Fibroblast of lung (primary cell): ENCODE results near the gene CORO2A. TPM values are rescaled to one million over a fixed set of nuclear protein-coding genes. Genes with fewer than 3 reads are reported as not detected.

Experiments
- DNase-seq, 2 donors: peaks; one replicate each; pipeline versions ENCODE4 v3.0.0 to v3.0.0-alpha.2; 2010; ENCODE audit warnings: low read depth in 2 of 2
- H2AFZ ChIP-seq: 2 replicates; pipeline ENCODE4 v1.5.1; 2012; ENCODE audit warnings: low read length, control low read depth, inconsistent platforms
- H3K27ac ChIP-seq: 2 replicates; pipeline ENCODE4 v1.5.1; 2011; ENCODE audit warnings: low read length, control low read depth; ENCODE audit not compliant: insufficient read depth
- H3K27me3 ChIP-seq: 2 replicates; pipeline ENCODE4 v1.5.1; 2011; ENCODE audit warnings: mild to moderate bottlenecking, low read length; ENCODE audit not compliant: control insufficient read depth, insufficient read depth
- H3K36me3 ChIP-seq: 2 replicates; pipeline ENCODE4 v1.5.1; 2011; ENCODE audit warnings: low read length; ENCODE audit not compliant: control insufficient read depth, insufficient read depth
- H3K4me1 ChIP-seq: 2 replicates; pipeline ENCODE4 v1.5.1; 2011; ENCODE audit warnings: low read length; ENCODE audit not compliant: control insufficient read depth, insufficient read depth; ENCODE audit errors: extremely low read depth
- H3K4me2 ChIP-seq: 2 replicates; pipeline ENCODE4 v1.5.1; 2011; ENCODE audit warnings: low read length, control low read depth; ENCODE audit not compliant: insufficient read depth; ENCODE audit errors: extremely low read depth
- H3K4me3 ChIP-seq, 4 experiments: fragments of 200-600 bp in 1 of 4; sonication (generic) in 1 of 4; replicated peaks in 1 of 4; 2 replicates each; pipeline ENCODE4 v1.5.1; 2011 to 2016; ENCODE audit warnings: low read length in 4 of 4, low read depth in 3 of 4, mild to moderate bottlenecking in 3 of 4, control low read depth in 2 of 4, inconsistent platforms in 1 of 4, mixed read lengths in 1 of 4; ENCODE audit not compliant: insufficient read depth in 1 of 4; ENCODE audit errors: control extremely low read depth in 1 of 4
- H3K79me2 ChIP-seq: 2 replicates; pipeline ENCODE4 v1.5.1; 2012; ENCODE audit warnings: mild to moderate bottlenecking, low read length, inconsistent platforms; ENCODE audit not compliant: control insufficient read depth, insufficient read depth
- H3K9ac ChIP-seq: 2 replicates; pipeline ENCODE4 v1.5.1; 2011; ENCODE audit warnings: mild to moderate bottlenecking, low read length, control low read depth; ENCODE audit not compliant: insufficient read depth
- H3K9me3 ChIP-seq: 2 replicates; pipeline ENCODE4 v1.5.1; 2012; ENCODE audit warnings: low read depth, low read length; ENCODE audit not compliant: control insufficient read depth, insufficient read depth
- H4K20me1 ChIP-seq: 2 replicates; pipeline ENCODE4 v1.5.1; 2011; ENCODE audit warnings: low read length; ENCODE audit not compliant: control insufficient read depth, insufficient read depth; ENCODE audit errors: extremely low read depth
- EZH2 ChIP-seq: IDR thresholded peaks from 2 replicates; pipeline ENCODE4 v1.5.1; 2012; ENCODE audit warnings: low read length, control low read depth, mild to moderate bottlenecking; ENCODE audit errors: missing control alignments
- polyA plus RNA-seq, 2 donors: library from polyadenylated mRNA; depleted of rRNA in 1 of 2; stranded (reverse) in 1 of 2; unstranded in 1 of 2; fragments of >200 nt; gene quantifications; 2 replicates each; pipeline ENCODE4 v1.2.1, GENCODE V29; 2011 to 2012; ENCODE audit warnings: missing spikeins in 1 of 2
- total RNA-seq: library from RNA; depleted of rRNA; stranded (reverse); fragments of >200 nt; gene quantifications from 2 replicates; pipeline ENCODE4 v1.2.1, GENCODE V29; 2014
- TF ChIP-seq, protein P1 (sequence below), 2 donors: IDR thresholded peaks in 1 of 2; conservative IDR thresholded peaks in 1 of 2; 1 replicate in 1 of 2; 2 replicates in 1 of 2; pipeline ENCODE4 v1.5.1; 2011 to 2012; ENCODE audit warnings: low read length in 2 of 2, control low read depth in 1 of 2, inconsistent platforms in 1 of 2, low read depth in 1 of 2, mild to moderate bottlenecking in 1 of 2

Gene CORO2A
- total and polyA plus RNA-seq, 2 donors (not counting 1 experiment from before 2014, with no cell fraction given) = 0.11 to 0.50 TPM

DNA sequence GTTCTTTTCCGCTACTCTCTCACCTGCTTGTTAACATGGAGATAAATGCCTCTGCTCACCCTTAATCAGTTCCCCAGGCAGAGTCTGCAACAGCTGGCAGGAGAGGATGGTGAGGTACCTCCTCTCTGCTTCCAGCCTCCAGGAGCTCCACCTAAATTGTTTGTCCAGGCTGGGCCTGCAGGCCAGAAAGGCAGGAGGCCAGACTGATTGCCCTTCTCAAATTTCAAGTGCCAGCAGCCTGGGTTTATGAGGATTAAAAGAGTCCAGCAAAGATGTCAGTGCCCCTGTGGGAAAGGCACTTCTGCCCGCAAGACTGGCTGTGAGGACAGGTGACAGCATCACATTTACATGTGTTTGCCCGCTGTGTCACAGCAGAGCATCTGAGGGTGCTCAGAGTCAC, 19.8 kb downstream of the CORO2A start:
- peak in 1 of 2 donors; percentile 9 for DNase-seq
- Histone ChIP-seq H3K27me3 (peaks cover 8% of the 10 kb centered on the region), H3K4me3 (no peak overlapping the region), H3K4me2 (no peak overlapping the region), H3K9me3 (no peaks in the 10 kb centered on the region), H3K36me3 (no peaks in the 10 kb centered on the region), H3K9ac (no peak overlapping the region), H2AFZ (no peak overlapping the region), H4K20me1 (no peaks in the 10 kb centered on the region), H3K4me1 (no peaks in the 10 kb centered on the region), H3K79me2 (no peaks in the 10 kb centered on the region), H3K27ac (no peak overlapping the region)
- TF ChIP-seq EZH2 = no peak
- TF ChIP-seq, protein P1, sequence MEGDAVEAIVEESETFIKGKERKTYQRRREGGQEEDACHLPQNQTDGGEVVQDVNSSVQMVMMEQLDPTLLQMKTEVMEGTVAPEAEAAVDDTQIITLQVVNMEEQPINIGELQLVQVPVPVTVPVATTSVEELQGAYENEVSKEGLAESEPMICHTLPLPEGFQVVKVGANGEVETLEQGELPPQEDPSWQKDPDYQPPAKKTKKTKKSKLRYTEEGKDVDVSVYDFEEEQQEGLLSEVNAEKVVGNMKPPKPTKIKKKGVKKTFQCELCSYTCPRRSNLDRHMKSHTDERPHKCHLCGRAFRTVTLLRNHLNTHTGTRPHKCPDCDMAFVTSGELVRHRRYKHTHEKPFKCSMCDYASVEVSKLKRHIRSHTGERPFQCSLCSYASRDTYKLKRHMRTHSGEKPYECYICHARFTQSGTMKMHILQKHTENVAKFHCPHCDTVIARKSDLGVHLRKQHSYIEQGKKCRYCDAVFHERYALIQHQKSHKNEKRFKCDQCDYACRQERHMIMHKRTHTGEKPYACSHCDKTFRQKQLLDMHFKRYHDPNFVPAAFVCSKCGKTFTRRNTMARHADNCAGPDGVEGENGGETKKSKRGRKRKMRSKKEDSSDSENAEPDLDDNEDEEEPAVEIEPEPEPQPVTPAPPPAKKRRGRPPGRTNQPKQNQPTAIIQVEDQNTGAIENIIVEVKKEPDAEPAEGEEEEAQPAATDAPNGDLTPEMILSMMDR (conservative IDR thresholded peaks at IDR 0.05 in 1 of 2, IDR thresholded peaks at IDR 0.05 in 1 of 2; ENCODE audit: low read depth in 1 of 2, low read length in 2 of 2) = no peak

DNA sequence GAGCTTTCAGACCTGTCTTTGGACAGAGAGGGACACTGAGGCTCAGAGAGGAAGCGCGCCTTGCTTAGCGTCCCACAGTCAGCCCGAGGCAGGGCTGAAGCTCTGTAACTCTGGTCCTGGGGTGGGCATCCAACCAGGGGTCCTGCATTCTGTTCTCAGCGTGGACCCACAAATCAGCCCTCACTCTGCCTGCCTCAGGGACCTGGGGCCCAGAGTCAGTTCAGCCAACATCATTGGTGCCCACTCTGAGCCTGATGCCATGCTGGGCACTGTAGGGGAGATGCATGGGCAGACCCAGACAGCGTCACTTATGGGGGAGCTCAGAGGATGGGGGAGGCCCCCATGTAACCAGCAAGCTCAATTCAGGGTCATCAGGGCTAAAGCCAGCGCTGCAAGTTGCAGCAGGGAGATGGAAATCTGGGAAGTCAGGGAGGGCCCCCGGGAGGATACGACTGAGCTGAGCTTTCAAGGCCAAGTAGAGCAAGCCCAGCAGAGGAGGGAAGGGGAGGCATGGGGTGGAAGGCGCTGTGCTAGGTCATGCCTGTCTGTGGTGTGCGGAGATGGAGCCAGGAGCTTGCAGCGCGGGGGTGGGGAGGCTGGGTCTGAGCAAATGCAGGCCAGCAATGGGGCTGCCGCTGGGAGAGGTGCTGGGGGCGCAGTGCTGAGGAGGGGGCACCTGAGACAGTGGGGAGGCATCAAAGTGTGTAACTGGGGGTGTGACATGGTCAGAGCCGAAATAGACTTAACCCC, 21.1 kb downstream of the CORO2A start:
- Histone ChIP-seq H3K4me3 (no peak overlapping the region), H2AFZ (no peak overlapping the region), H3K36me3 (no peaks in the 10 kb centered on the region), H3K27me3 (peaks cover 10% of the 10 kb centered on the region), H3K4me2 (no peak overlapping the region), H4K20me1 (no peaks in the 10 kb centered on the region), H3K9ac (no peak overlapping the region), H3K9me3 (no peaks in the 10 kb centered on the region), H3K79me2 (no peaks in the 10 kb centered on the region), H3K27ac (no peak overlapping the region), H3K4me1 (no peaks in the 10 kb centered on the region)
- TF ChIP-seq, protein P1 (conservative IDR thresholded peaks at IDR 0.05 in 1 of 2, IDR thresholded peaks at IDR 0.05 in 1 of 2; ENCODE audit: low read depth in 1 of 2, low read length in 2 of 2) = no peak
- no peak for TF ChIP-seq EZH2
- DNase-seq = no peak

DNA sequence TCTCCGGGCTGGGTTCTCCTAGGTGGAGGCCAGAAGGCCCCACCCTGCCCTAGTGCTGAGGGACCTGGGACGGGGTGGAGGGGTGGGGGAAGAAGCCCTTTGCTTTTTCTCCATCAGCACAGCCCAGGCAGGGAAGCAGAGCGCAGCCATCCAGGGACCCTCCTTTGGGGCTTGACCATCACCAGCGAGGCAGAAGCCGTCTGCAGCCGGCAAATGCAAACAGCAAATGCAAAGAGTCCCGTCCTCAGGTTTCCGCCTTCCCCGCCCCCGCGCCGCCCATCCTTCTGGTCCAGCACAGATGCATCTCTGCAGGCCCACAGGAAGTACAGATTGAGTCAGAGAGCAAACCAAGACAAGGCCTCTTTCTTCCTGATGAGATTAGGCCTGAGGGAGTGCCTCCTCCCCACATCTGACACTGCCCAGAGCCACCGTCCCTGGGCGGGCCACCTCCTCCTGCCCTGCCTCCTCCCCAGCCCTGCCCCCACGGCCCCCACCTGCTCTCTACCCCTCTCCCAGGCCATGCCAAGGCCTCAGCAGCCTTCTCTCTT, 23.4 kb downstream of the CORO2A start:
- Histone ChIP-seq H3K27ac (no peak overlapping the region), H2AFZ (no peak overlapping the region)
- DNase-seq = peak; percentile 22 to 57

More for the DNA sequence above, 23.4 kb downstream of the CORO2A start:
- no peaks in the 10 kb centered on the region for H4K20me1 ChIP-seq
- no peaks in the 10 kb centered on the region for H3K4me1 ChIP-seq
- H3K9me3 ChIP-seq = no peaks in the 10 kb centered on the region
- H3K27me3 ChIP-seq = peaks cover 15% of the 10 kb centered on the region
- TF ChIP-seq, protein P1 (conservative IDR thresholded peaks at IDR 0.05 in 1 of 2, IDR thresholded peaks at IDR 0.05 in 1 of 2; ENCODE audit: low read depth in 1 of 2, low read length in 2 of 2) = no peak
- TF ChIP-seq EZH2 = no peak
- H3K4me3 ChIP-seq = no peak overlapping the region
- no peaks in the 10 kb centered on the region for H3K36me3 ChIP-seq
- H3K9ac ChIP-seq = no peak overlapping the region
- no peak overlapping the region for H3K4me2 ChIP-seq
- no peaks in the 10 kb centered on the region for H3K79me2 ChIP-seq
